Liver (tissue), 9 donors: Measurements from ENCODE around the gene F9. TPM values are rescaled to one million over a fixed set of nuclear protein-coding genes. Genes with fewer than 3 reads are reported as not detected.

Source experiments
- DNase-seq: peaks from one replicate; pipeline ENCODE4 v3.0.0-alpha.2; 2017; ENCODE audit warnings: low spot score
- H3K27ac ChIP-seq, 2 donors: one replicate each; pipeline ENCODE4 v1.7.0; 2013; ENCODE audit warnings: inconsistent platforms in 2 of 2, low read length in 2 of 2, control low read depth in 1 of 2, low read depth in 1 of 2, mild to moderate bottlenecking in 1 of 2
- H3K27me3 ChIP-seq, 4 donors: one replicate each; pipeline versions ENCODE4 v1.6.1 to v1.7.0; 2013; ENCODE audit warnings: low read length in 3 of 4, inconsistent platforms in 1 of 4, mild to moderate bottlenecking in 1 of 4, moderate library complexity in 1 of 4; ENCODE audit not compliant: control insufficient read depth in 4 of 4, insufficient read depth in 4 of 4
- H3K36me3 ChIP-seq, 4 donors: one replicate each; pipeline versions ENCODE4 v1.6.1 to v1.7.0; 2013; ENCODE audit warnings: low read length in 3 of 4, mild to moderate bottlenecking in 3 of 4, low read depth in 1 of 4, moderate library complexity in 1 of 4; ENCODE audit not compliant: control insufficient read depth in 4 of 4, insufficient read depth in 3 of 4
- H3K4me1 ChIP-seq, 4 donors: one replicate each; pipeline versions ENCODE4 v1.6.1 to v1.7.0; 2013; ENCODE audit warnings: low read length in 3 of 4, mild to moderate bottlenecking in 3 of 4, moderate library complexity in 1 of 4; ENCODE audit not compliant: control insufficient read depth in 4 of 4, insufficient read depth in 4 of 4
- H3K4me3 ChIP-seq, 3 donors: one replicate each; pipeline versions ENCODE4 v1.6.1 to v1.7.0; 2013; ENCODE audit warnings: low read length in 3 of 3, control low read depth in 1 of 3, low read depth in 1 of 3, mild to moderate bottlenecking in 1 of 3
- H3K9ac ChIP-seq, 2 donors: one replicate each; pipeline ENCODE4 v1.7.0; 2013; ENCODE audit warnings: low read length in 2 of 2, mild to moderate bottlenecking in 2 of 2, moderate library complexity in 2 of 2, control low read depth in 1 of 2, low read depth in 1 of 2
- H3K9me3 ChIP-seq, 4 donors: one replicate each; pipeline versions ENCODE4 v1.6.1 to v1.7.0; 2013; ENCODE audit warnings: low read length in 3 of 4; ENCODE audit not compliant: control insufficient read depth in 4 of 4
- CTCF ChIP-seq: fragments of 150-350 bp; IDR thresholded peaks from 2 replicates; pipeline ENCODE4 v1.5.1; 2017; ENCODE audit warnings: improper control_type of control experiment, low read depth, low read length; ENCODE audit not compliant: missing input control
- EGR1 ChIP-seq, 2 donors: IDR thresholded peaks; 2 replicates each; pipeline ENCODE4 v1.6.1; 2016 to 2018; ENCODE audit warnings: antibody characterized with exemption in 2 of 2, low read depth in 2 of 2
- FOXA1 ChIP-seq: IDR thresholded peaks from 2 replicates; pipeline ENCODE4 v1.6.1; 2016; ENCODE audit warnings: antibody characterized with exemption
- FOXA2 ChIP-seq: IDR thresholded peaks from 2 replicates; pipeline ENCODE4 v1.6.1; 2016; ENCODE audit warnings: antibody characterized with exemption
- HNF4A ChIP-seq, 2 donors: conservative IDR thresholded peaks; 2 replicates each; pipeline ENCODE4 v1.6.1; 2016; ENCODE audit warnings: antibody characterized with exemption in 2 of 2, mild to moderate bottlenecking in 2 of 2
- HNF4G ChIP-seq: IDR thresholded peaks from 2 replicates; pipeline ENCODE4 v1.6.1; 2016; ENCODE audit warnings: antibody characterized with exemption
- JUND ChIP-seq, 2 donors: IDR thresholded peaks; 2 replicates each; pipeline ENCODE4 v1.6.1; 2016; ENCODE audit warnings: antibody characterized with exemption in 2 of 2
- MAX ChIP-seq: IDR thresholded peaks from 2 replicates; pipeline ENCODE4 v1.6.1; 2016; ENCODE audit warnings: antibody characterized with exemption
- RAD21 ChIP-seq, 2 donors: IDR thresholded peaks; 2 replicates each; pipeline ENCODE4 v1.6.1; 2016; ENCODE audit warnings: antibody characterized with exemption in 2 of 2, mild to moderate bottlenecking in 2 of 2
- RXRA ChIP-seq, 2 donors: IDR thresholded peaks; 2 replicates each; pipeline ENCODE4 v1.6.1; 2017 to 2018; ENCODE audit warnings: antibody characterized with exemption in 2 of 2, mild to moderate bottlenecking in 1 of 2
- SP1 ChIP-seq: IDR thresholded peaks from 2 replicates; pipeline ENCODE4 v1.6.1; 2018; ENCODE audit warnings: antibody characterized with exemption, mild to moderate bottlenecking
- TAF1 ChIP-seq: conservative IDR thresholded peaks from 2 replicates; pipeline ENCODE4 v1.6.1; 2016; ENCODE audit warnings: antibody characterized with exemption, mild to moderate bottlenecking
- YY1 ChIP-seq: IDR thresholded peaks from 2 replicates; pipeline ENCODE4 v1.6.1; 2016; ENCODE audit warnings: antibody characterized with exemption, mild to moderate bottlenecking
- WGBS: extraction: QIAGEN DNeasy Blood & Tissue Kit; methylation state at CpG from one replicate; pipeline ENCODE4 v1.1.7; 2013; 5-methylcytosine and 5-hydroxymethylcytosine counted together
- polyA plus RNA-seq, 2 donors: library from polyadenylated mRNA; stranded (reverse) in 1 of 2; unstranded in 1 of 2; fragments of 200-250 nt in 1 of 2; fragments of >200 nt in 1 of 2; fragmentation: Nextera tagmentation in 1 of 2; extraction: Ambion mirVana in 1 of 2; gene quantifications; one replicate each; pipeline versions ENCODE4 v1.2.1 to v1.2.3, GENCODE V29; 2013 to 2015
- total RNA-seq, 2 donors: library from RNA; depleted of rRNA; stranded (reverse); fragments of >200 nt; gene quantifications; one replicate each; pipeline ENCODE4 v1.2.3, GENCODE V29; 2014
- TF ChIP-seq, protein P1 (sequence below): IDR thresholded peaks from 2 replicates; pipeline ENCODE4 v1.6.1; 2016; ENCODE audit warnings: antibody characterized with exemption, mild to moderate bottlenecking
- TF ChIP-seq, protein P2 (sequence below): IDR thresholded peaks from 2 replicates; pipeline ENCODE4 v1.6.1; 2016; ENCODE audit warnings: antibody characterized with exemption
- donor health status: healthy.
- donor health status: healthy.
- donor health status: healthy.
- donor health status: healthy.
- donor health status: healthy.

Gene F9
- total and polyA plus RNA-seq, 4 donors: 98.4 to 584 (median 228) TPM

GRCh38 chrX:139532834-139533233 is 2.3 kb downstream of the F9 start:
- peak overlapping the region; percentile 44 to 76 (median 56) for H3K4me3 ChIP-seq
- H3K4me1 ChIP-seq: peaks cover 5 to 19% (median 18%) of the 10 kb centered on the region in 4 donors
- no peaks in the 10 kb centered on the region for H3K9me3 ChIP-seq
- TF ChIP-seq SP1 (no peak), FOXA1 (no peak), EGR1 (IDR thresholded peaks at IDR 0.05; ENCODE audit: low read depth in 2 of 2) (no peak), MAX (no peak), CTCF (no peak), HNF4G (no peak), YY1 (no peak), JUND (IDR thresholded peaks at IDR 0.05) (no peak), TAF1 (no peak), RAD21 (IDR thresholded peaks at IDR 0.05) (no peak), HNF4A (conservative IDR thresholded peaks at IDR 0.05) (no peak)
- TF ChIP-seq, protein P1, sequence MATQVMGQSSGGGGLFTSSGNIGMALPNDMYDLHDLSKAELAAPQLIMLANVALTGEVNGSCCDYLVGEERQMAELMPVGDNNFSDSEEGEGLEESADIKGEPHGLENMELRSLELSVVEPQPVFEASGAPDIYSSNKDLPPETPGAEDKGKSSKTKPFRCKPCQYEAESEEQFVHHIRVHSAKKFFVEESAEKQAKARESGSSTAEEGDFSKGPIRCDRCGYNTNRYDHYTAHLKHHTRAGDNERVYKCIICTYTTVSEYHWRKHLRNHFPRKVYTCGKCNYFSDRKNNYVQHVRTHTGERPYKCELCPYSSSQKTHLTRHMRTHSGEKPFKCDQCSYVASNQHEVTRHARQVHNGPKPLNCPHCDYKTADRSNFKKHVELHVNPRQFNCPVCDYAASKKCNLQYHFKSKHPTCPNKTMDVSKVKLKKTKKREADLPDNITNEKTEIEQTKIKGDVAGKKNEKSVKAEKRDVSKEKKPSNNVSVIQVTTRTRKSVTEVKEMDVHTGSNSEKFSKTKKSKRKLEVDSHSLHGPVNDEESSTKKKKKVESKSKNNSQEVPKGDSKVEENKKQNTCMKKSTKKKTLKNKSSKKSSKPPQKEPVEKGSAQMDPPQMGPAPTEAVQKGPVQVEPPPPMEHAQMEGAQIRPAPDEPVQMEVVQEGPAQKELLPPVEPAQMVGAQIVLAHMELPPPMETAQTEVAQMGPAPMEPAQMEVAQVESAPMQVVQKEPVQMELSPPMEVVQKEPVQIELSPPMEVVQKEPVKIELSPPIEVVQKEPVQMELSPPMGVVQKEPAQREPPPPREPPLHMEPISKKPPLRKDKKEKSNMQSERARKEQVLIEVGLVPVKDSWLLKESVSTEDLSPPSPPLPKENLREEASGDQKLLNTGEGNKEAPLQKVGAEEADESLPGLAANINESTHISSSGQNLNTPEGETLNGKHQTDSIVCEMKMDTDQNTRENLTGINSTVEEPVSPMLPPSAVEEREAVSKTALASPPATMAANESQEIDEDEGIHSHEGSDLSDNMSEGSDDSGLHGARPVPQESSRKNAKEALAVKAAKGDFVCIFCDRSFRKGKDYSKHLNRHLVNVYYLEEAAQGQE: no peak
- peaks cover 0 to 6% (median 0%) of the 10 kb centered on the region in 4 donors for H3K36me3 ChIP-seq
- H3K27me3 ChIP-seq: no peaks in the 10 kb centered on the region
- peak overlapping the region in 1 of 2 donors; percentile 86 for H3K9ac ChIP-seq
- no peak for DNase-seq
- WGBS: 45% methylated on average over 4 of the region's 4 CpGs
- H3K27ac ChIP-seq: peak overlapping the region; percentile 4 to 6

DNA sequence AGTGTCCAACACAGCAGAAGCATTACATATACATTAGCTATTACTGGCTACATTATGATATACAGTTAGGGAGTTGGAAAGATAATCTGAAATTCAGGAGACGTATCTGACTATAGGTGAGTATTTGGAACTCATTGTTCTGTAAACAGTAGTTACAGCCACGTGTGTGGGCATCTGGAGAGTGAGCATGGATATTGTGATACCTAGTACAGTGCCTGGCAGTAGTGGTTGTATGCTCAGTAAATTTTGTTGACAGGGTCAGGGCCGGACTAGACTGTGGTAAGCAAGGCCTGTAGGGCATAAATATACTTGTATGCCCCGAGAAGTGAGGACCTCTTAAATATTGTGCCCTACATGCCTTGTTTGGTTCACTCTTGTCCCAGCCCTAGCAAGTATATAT is 2.9 kb downstream of the F9 start:
- TF ChIP-seq FOXA2 (peak; percentile 20), YY1 (peak; percentile 34), RXRA (IDR thresholded peaks at IDR 0.05) (peak in 1 of 2 donors; percentile 54), MAX (peak; percentile 53), HNF4A (conservative IDR thresholded peaks at IDR 0.05) (peak in 1 of 2 donors; percentile 28)
- TF ChIP-seq, protein P2, sequence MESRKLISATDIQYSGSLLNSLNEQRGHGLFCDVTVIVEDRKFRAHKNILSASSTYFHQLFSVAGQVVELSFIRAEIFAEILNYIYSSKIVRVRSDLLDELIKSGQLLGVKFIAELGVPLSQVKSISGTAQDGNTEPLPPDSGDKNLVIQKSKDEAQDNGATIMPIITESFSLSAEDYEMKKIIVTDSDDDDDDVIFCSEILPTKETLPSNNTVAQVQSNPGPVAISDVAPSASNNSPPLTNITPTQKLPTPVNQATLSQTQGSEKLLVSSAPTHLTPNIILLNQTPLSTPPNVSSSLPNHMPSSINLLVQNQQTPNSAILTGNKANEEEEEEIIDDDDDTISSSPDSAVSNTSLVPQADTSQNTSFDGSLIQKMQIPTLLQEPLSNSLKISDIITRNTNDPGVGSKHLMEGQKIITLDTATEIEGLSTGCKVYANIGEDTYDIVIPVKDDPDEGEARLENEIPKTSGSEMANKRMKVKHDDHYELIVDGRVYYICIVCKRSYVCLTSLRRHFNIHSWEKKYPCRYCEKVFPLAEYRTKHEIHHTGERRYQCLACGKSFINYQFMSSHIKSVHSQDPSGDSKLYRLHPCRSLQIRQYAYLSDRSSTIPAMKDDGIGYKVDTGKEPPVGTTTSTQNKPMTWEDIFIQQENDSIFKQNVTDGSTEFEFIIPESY: no peak
- TF ChIP-seq, protein P1: no peak
- Histone ChIP-seq H3K36me3 (peaks cover 0 to 6% (median 0%) of the 10 kb centered on the region in 4 donors), H3K4me3 (peak overlapping the region; percentile 11 to 76 (median 56)), H3K4me1 (peaks cover 5 to 21% (median 19%) of the 10 kb centered on the region in 4 donors), H3K9ac (no peak overlapping the region), H3K27ac (peak overlapping the region; percentile 4 to 6), H3K9me3 (no peaks in the 10 kb centered on the region), H3K27me3 (no peaks in the 10 kb centered on the region)
- no peak for DNase-seq
- WGBS: 30% methylated on average over 4 of the region's 4 CpGs
